Measurements from ENCODE around the gene GBF1.

DNA sequence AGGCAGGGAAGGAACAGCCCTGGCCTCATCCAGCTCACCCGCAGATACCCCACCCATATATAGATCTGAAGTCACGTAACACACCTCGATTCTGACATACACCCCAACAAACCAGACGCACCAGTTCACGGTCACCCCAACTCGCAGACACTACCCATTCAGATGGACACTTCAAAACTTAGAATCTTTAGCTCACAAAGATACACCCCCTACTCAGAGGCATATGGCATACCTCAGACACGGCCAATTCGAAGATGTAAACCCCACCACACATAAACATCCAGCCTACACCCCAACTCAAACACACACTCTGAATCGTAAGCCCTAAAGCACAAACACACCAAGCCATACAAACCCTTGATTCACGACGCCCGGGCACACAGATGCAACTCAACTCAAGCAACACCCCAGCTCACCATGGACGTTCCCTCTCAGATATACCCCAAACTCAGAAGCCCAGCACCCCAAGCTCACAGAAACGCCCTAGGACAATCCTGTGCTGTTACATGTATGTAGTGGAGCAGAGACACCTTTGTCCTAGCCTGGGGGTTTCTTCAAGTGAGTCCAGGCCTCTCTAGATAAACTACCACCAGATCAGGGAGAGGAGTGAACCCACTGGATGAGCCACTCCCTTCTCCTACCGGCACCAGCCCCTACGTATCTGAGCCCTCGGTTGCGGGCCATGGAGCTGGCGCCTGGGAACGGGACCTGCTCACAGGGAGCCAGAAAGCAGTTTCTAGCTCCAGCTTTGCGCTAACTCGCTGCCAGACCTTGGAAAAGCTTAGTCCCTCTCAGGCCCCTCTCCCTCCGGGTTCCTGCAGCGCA lies 164.5 kb downstream of the GBF1 start:
- TF ChIP-seq POLR2AphosphoS5 (IDR thresholded peaks at IDR 0.05; ENCODE audit: low read depth) = no peak
- TF ChIP-seq, protein P1, sequence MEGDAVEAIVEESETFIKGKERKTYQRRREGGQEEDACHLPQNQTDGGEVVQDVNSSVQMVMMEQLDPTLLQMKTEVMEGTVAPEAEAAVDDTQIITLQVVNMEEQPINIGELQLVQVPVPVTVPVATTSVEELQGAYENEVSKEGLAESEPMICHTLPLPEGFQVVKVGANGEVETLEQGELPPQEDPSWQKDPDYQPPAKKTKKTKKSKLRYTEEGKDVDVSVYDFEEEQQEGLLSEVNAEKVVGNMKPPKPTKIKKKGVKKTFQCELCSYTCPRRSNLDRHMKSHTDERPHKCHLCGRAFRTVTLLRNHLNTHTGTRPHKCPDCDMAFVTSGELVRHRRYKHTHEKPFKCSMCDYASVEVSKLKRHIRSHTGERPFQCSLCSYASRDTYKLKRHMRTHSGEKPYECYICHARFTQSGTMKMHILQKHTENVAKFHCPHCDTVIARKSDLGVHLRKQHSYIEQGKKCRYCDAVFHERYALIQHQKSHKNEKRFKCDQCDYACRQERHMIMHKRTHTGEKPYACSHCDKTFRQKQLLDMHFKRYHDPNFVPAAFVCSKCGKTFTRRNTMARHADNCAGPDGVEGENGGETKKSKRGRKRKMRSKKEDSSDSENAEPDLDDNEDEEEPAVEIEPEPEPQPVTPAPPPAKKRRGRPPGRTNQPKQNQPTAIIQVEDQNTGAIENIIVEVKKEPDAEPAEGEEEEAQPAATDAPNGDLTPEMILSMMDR (IDR thresholded peaks at IDR 0.05; ENCODE audit: insufficient read depth, low read length) = no peak
